Measurements from ENCODE around the gene KIF27.
"Not testable (repeated sequence)": the region's sequence is repeated elsewhere in the genome, so short reads cannot be mapped to it uniquely, and the experiment has no call there.

The KIF27 gene, protein sequence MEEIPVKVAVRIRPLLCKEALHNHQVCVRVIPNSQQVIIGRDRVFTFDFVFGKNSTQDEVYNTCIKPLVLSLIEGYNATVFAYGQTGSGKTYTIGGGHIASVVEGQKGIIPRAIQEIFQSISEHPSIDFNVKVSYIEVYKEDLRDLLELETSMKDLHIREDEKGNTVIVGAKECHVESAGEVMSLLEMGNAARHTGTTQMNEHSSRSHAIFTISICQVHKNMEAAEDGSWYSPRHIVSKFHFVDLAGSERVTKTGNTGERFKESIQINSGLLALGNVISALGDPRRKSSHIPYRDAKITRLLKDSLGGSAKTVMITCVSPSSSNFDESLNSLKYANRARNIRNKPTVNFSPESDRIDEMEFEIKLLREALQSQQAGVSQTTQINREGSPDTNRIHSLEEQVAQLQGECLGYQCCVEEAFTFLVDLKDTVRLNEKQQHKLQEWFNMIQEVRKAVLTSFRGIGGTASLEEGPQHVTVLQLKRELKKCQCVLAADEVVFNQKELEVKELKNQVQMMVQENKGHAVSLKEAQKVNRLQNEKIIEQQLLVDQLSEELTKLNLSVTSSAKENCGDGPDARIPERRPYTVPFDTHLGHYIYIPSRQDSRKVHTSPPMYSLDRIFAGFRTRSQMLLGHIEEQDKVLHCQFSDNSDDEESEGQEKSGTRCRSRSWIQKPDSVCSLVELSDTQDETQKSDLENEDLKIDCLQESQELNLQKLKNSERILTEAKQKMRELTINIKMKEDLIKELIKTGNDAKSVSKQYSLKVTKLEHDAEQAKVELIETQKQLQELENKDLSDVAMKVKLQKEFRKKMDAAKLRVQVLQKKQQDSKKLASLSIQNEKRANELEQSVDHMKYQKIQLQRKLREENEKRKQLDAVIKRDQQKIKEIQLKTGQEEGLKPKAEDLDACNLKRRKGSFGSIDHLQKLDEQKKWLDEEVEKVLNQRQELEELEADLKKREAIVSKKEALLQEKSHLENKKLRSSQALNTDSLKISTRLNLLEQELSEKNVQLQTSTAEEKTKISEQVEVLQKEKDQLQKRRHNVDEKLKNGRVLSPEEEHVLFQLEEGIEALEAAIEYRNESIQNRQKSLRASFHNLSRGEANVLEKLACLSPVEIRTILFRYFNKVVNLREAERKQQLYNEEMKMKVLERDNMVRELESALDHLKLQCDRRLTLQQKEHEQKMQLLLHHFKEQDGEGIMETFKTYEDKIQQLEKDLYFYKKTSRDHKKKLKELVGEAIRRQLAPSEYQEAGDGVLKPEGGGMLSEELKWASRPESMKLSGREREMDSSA (N-terminal part only)

DNA sequence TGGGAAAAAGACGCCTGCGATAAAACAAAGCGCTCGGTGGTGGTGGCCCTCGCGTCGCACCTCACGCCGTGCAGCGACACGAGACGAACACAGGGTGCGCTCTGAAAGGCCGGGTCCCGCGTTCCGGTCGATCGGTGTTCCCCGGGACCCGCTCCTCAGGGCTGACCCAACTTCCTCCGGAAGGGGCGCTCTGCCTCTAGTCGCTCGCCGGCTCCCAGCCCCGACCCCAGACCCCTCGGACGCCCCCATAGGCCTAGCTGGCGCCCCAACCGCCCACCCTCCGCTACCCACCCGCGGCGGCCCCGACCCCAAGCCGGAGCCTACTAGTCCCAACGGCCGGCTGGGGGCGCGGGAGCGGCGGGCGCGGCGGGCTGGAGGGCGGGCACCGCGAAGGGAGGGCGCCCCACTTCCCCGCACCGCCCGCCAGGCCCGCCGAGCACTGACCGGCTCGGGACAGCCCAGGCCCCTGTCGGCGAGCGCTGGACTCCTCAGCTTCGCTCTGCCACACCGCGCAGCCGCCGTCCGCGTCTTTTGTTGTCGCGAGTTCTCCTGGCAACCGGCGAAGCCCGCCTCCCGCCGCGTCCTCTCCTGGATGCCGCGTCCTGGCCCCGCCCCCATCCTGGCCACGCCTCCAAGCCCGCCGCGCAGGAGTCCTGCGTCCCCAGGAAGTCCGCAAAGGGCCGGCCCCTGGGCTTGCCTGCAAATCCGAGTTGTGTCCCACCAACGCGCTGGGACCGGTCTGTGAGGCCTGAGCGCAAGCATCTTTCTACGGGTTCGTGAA lies at the start of gene KIF27:
Gene KIF27, minus strand, starts transcription at position 506 of the 781 bp plus-strand sequence. CDS start 5,841 bp downstream, outside the sequence.
- peak; percentile 94 for DNase-seq

DNA sequence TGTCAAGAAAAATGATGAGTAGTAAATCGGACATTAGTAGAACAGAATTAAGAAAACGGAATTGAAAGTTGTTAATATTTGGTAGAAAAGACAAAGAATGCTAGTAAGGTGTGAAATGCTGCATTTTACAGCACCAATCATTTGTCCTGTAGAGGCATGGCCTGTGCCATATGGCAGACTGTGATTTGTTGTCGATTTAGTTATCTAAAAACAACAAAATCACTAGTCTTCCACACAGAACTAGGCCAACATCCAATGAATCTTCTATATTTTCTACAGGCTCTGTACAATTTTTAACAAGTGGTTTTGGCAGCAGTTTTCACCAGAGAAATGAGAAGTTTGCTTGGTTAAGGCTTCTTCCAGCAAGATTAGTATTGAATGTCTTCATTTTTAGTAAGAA lies 48.4 kb upstream of the KIF27 start:
- no peak for DNase-seq

DNA sequence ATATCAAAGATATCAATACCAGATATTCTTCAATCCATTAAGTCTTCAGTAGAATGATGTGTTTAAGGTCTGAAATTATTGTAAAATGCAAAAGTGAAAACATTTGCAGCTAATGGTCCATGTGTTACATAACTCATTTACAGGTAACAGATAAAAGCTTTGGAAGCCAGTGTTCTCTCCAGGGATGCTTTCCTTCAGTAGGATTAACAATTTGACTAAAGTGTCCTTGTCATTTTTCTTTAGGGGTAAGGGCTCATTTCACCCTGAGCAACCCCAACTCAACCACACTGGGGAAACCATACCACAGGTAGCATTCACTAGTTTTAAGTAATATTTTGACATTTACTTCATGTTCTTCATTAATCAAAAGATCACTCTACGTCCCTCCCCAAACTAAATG lies 45.8 kb upstream of the KIF27 start:
- DNase-seq: no peak

DNA sequence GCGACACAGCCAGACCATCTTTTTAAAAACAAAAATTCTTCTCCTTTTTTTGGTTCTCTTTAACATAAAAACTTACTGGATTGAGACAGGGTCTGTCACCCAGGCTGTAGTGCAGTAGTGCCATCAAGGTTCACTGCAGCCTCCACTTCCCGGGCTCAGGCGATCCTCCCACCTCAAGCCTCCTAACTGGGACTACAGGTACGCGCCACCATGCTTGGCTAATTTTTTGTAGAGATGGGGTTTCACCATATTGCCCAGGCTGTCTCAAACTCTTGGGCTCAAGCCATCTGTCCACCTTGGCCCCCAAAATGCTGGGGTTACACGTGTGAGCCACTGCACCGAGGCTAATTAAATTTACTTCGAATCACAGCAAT lies 45.0 kb upstream of the KIF27 start:
- peak; percentile 18 for DNase-seq

DNA sequence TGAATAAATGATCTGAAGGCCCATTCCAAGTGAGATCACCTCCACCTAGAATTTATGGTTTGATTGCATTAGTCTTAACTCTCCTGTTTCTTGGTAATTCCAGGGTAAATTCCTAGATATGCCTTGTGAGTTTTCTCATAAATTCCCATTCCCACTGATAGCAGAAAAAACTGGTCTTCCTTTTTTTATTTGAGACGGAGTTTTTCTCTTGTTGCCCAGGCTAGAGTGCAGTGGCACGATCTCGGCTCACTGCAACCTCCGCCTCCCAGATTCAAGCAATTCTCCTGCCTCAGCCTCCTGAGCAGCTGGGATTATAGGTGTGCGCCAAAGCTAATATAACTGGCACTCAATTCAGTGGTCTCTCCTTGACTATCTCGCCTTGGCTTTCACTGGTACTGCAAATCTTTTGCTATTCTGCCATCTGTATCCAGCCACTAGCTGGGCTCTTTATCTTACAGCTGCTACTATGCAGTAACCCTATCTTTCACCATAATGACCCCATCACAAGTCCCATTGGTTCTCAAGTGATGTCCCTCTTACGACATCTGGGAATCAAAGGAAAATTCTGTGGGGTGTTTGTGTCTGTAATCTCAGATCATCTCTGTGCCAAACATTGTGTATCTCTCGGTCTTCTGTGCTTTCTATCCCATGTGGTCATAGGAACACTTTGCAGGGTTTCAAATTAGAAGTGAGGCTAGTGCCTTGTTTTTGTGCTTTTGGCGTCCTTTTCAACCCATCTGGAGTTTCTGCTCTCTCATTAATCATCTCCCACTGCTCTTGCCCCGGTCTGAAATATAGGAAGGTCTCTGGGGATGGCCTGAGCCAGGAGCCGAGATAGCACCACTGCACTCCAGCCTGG lies 44.3 kb upstream of the KIF27 start:
- DNase-seq: peak; percentile 20

DNA sequence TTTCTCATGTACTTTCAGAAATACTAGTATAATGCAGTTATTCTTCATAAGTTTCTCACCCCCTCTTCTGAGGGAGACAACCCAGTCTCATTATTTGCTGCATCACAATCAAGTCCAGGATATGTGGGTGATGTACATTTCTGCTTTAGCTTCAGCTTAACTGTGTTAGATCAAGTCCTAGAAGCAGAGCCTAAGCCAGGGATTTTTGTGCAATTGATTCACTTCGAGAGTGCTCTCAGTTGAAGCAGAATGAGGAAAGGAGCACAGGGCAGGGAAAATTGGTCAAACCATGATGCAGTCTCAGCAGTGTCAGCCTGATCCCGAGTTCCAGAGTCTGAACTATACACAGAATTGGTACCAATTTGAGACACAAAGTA lies 43.7 kb upstream of the KIF27 start:
- peak; percentile 10 for DNase-seq

DNA sequence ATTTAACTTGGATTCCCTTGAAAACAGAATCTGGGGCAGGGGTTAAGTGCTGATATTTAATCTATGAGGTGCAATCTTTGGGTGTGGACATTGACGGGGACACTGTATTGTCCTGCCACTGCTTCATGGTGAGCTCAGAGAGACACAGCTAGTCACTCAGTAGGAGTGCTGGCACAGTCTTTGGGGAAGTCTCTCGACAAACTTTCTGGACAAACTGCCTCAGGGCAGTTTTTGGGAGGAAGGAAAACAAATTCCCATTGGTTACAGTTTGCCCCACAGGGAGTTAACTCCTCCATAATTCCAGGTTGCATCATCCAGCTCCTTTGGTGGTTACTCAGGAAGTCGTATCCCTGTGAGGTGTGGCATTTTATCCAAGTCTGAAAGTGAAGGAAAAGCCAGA lies 40.9 kb upstream of the KIF27 start:
- DNase-seq: no peak

DNA sequence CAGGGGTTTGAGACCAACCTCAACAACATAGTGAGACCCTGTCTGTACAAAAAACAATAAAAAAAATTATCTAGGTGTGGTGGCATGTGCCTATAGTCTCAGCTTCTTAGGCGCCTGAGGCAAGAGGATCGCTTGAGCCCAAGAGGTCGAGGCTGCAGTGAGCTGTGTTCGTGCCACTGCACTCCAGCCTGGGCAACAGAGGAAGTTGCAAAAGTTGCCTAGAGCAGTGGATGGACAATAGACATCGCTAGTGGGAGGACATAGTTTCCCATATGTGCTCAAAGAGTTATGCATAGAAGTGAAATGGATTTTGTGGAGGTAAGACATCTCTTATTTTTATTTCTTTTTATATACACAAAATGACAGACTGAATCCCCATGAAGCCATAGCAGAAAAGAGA lies 39.8 kb upstream of the KIF27 start:
- DNase-seq: no peak

DNA sequence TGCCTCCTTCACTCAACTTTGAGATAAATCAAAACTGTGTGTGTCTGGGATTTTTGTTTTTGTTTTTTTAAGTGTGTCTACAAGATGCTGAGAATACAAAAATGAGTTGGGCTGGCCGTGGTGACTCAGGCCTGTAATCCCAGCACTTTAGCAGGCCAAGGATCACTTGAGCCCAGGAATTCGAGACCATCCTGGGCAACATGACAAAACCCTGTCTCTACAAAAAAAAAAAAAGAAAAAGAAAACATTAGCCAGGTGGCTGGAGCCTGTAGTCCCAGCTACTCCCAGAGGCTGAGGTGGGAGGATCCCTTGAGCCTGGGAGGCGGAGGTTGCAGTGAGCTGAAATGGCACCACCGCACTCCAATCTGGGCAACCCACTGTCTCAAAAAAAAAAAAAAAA lies 37.8 kb upstream of the KIF27 start:
- DNase-seq: no peak

DNA sequence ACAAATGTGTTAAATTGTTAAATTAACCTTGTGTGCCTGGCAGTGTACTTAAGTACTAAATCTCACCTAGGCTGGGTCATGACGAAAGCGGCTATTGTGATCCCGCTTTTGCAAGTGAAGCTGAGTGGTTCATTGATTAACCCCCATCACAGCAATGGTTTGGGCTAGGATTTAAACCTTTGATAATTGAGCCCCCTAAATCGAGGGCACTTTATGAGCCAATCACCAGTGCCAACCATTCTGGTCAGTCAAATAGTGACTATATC lies 35.9 kb upstream of the KIF27 start:
- no peak for DNase-seq

DNA sequence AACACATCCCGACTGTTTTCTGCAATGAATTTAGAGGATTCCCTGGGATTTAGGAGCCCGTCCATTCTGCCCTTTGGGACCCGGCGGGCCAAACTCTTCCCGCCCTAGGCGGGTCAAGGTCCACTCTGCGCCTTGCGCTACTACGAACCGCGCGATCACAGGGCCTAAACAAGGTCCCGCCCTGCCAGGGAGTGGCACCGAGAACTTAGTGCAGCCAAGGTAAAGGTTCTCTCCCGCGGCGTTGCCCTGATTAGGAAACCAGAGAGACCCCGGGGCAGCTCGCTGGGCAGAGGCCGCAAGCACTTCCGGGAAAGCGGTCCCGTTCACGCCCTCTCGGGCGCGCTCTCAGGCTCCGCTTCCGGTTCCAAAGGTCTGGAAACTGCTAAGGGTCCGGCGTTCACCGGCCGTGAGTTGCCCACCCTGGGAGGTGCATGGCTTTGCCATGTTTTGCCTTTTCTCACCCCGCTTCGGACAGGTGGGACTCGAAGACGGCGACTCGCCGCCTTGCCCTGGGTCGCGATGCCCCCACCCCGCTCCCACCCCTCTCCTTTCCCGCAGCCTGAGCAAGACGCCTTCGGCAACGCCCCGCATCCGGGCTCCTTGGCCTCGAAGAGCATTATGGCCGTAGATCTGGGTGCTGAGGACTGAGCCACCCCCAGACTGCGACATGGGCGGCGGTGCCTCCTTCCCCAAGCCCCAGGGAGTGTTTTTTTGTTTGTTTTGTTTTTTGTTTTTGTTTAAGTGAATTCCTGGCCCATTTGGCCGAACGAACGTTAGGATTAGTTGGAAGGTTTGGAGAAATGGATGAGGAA lies 35.4 kb upstream of the KIF27 start:
- peak; percentile 94 for DNase-seq

DNA sequence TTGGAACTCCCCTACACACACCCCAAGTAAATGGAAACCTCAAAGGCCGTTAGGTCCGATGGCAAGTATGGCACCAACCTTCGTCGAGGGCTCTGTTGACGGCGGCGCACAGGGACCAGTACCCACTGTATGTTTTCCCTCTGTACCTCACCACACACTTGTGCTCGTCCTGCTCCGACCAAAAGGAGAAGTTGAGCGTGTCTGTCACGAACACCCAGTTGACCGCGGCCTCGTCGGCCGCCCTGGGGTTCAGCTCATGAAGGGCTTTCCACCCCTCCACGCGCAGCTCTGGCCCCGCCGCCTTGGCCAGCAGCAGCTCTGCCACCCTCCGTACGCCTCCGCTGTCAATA lies 34.8 kb upstream of the KIF27 start:
- no peak for DNase-seq

DNA sequence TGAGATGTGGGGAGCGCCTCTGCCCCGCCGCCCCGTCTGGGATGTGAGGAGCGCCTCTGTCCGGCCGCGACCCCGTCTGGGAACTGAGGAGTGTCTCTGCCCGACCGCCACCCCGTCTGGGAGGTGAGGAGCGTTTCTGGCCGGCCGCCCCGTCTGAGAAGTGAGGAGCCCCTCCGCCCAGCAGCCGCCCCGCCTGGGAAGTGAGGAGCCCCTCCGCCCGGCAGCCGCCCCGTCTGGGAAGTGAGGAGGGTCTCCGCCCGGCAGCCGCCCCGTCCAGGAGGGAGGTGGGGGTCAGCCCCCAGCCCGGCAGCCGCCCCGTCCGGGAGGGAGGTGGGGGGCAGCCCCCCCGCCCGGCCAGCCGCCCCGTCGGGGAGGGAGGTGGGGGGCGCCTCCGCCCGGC lies 26.9 kb upstream of the KIF27 start:
- DNase-seq: not testable (repeated sequence)

DNA sequence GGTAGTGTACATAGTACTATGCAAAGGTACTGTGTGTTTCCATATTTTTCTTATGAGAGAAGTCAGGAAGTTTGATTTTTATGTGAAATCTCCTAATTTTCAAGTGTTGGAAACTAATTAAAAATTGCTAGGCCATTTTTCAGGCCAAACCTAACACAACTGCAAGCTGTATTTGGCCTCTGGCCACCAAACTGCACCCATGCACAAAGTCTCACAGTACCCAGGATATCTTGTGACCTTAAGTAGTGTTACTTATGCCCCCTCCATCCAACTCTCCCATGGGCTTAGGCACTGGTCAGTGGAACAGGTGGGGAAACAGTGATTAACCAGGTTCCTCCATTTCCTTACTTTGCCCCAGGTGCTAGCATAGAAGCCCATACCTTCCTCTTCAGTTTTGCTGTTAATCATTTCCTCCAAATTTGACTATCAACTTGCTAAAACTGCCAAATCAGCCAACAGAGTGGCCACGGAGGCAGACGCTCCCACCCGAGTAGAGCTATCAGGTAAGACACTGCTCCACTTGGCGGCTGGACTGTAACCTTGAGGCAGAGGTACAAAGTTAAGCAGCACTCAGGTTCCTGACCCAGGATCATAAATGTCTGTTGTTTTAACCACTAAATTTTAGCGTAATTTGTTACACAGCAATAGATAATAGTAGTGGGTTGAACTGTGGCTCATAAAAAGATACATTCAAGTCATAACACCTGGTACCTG lies 19.5 kb upstream of the KIF27 start:
- no peak for DNase-seq

DNA sequence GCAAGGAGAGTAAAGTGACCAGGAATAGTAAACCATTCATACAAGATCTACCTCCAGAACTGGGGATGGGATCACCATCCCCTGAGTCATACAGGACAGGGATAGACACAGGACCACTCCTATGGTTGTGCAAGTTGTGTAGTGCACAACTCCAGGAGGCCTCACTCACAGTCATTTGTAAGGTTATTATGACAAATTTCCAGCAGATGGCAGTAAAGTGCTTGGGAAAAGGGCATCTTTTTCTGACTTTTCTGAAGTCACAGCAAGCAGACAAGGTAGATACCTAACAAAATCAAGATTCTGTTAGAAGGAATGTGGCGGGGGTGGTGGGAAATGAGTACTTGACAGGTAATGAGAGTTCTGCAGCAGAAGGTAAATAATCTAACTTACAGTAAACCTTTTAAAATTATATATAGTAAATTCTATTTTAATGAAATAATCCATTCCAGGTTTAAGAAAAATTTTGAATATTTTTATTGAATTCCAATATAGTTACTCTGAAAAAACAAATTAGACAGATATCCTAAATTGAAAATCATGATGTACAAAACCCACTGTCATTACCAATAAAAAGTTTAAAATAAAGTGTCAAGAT lies 16.7 kb upstream of the KIF27 start:
- DNase-seq: peak; percentile 63

DNA sequence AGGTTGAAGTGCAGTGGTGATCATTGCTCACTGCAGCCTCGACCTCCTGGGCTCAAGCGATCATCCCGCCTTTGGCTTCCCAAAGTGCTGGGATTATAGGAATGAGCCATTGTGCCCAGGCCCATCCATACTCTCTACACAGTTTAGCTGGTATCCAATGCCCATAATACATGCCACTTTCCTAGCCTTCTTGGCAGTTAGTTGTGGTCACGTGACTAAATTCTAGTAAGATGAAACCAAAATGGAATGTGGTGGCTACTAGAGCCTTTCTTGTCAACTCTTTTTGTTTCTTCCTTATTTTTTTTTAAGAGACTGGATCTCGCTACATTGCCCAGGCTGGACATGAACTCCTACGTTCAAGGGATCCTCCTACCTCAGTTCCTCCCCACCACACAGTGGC lies 15.3 kb upstream of the KIF27 start:
- DNase-seq: no peak

DNA sequence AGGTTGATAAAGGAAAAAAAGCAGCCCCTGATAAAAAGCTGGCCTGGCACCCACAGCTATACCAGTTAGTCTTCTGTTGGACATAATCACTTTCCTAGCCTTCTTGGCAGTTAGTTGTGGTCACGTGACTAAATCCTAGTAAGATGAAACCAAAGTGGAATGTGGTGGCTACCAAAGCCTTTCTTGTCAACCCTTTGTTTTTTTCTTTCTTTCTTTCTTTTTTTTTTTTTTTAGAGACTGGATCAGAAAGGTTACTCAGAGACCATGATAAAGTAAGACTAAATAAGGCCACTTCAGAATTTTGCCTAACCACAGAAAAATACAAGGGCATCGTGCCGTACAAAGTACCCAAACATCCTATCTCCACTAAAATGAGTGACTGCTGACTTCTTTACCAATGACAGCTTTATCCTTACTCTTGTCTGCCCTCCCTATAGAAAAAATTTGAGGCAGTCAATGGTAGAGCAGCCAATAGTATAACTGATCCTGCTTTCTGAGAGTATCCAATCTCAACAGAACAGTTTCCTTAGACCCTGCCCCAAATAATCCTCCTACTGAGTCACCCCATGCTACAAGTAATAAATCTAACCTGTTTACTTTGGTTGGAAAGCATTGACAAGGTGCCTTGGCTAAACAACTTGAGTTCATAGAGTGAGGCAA lies 14.2 kb upstream of the KIF27 start:
- DNase-seq: no peak

DNA sequence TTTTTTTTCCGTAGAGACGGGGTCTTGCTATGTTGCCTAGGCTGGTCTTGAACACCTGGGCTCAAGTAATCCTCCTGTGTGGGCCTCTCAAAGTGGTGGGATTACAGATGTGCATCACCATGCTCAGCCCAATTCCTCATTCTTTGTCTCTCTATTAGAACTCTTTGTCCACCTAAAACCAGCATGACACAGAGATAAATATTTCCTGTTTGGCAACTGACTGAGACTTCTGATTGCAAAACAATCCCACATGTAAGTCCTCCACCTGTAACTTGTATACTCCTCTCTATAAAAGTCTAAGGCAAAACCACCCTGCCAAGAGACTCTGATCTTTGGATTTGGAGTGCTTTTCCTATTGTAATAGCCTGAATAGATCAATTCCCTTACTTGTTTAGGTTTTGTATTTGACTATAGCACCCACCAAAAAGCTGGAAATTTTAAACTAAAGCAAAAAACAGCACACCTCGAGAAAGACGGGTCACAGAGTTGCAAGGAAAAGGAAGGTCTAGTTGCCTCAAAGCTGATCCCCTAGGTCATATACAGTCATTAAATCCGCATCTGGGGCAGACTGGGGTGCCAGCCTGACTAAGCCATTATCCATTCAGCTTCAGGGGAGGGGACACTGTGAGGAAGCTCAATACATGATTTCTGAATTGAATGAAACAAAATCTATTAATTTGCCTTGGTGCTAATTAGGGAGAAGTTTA lies 13.5 kb upstream of the KIF27 start:
- DNase-seq: no peak

DNA sequence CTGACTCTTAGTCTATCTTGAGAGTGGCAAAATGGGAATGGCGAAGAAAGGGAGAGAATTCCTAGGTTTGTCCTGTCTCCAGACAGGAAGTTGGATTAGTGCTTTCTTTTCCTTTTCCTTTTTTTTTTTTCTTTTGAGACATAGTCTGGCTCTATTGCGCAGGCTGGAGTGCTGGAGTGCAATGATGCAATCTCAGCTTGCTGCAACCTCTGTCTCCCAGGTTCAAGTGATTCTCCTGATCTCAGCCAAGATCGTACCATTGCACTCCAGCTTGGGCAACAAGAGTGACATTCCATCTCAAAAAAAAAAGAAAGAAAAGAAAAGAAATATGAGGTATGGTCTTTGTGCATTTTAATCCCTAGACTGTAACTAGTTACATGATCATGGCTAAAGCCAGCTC lies 12.6 kb upstream of the KIF27 start:
- no peak for DNase-seq
